Suprapubic skin (tissue), 3 donors: ENCODE measurements around the gene ERBB4.

Source experiments
- POLR2A ChIP-seq, 2 donors: fragments of 450-650 bp; IDR thresholded peaks; one replicate each; pipeline ENCODE4 v1.6.1; 2017; ENCODE audit warnings: antibody characterized with exemption in 2 of 2, mild to moderate bottlenecking in 2 of 2, moderate library complexity in 2 of 2
- TF ChIP-seq, protein P1 (sequence below), 2 donors: fragments of 200-600 bp in 1 of 2; fragments of 450-650 bp in 1 of 2; sonication (generic) in 1 of 2; IDR thresholded peaks; one replicate each; pipeline ENCODE4 v1.5.1; 2016 to 2019; ENCODE audit warnings: antibody characterized with exemption in 2 of 2, mild to moderate bottlenecking in 1 of 2, moderate library complexity in 1 of 2

DNA sequence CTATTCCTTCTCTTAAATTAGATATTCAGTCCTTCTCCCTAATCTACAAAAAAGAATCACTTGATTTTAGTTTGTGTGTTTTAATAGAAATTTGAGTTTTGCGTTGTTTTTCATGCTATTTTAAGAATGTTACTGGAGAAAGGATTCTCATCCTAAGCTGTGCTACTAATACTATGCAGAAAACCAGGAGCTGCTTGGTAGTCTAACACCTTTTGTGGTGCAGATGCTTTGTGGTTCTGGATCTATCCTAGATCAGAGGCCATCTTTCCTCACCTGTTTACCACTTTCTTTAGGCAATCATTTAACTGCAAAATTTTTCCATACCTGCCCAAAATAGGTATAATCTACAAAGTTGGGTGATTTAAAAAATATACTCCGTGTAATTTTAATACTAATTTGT, 1158.6 kb downstream of the ERBB4 start:
- TF ChIP-seq POLR2A (IDR thresholded peaks at IDR 0.05) = no peak
- TF ChIP-seq, protein P1, sequence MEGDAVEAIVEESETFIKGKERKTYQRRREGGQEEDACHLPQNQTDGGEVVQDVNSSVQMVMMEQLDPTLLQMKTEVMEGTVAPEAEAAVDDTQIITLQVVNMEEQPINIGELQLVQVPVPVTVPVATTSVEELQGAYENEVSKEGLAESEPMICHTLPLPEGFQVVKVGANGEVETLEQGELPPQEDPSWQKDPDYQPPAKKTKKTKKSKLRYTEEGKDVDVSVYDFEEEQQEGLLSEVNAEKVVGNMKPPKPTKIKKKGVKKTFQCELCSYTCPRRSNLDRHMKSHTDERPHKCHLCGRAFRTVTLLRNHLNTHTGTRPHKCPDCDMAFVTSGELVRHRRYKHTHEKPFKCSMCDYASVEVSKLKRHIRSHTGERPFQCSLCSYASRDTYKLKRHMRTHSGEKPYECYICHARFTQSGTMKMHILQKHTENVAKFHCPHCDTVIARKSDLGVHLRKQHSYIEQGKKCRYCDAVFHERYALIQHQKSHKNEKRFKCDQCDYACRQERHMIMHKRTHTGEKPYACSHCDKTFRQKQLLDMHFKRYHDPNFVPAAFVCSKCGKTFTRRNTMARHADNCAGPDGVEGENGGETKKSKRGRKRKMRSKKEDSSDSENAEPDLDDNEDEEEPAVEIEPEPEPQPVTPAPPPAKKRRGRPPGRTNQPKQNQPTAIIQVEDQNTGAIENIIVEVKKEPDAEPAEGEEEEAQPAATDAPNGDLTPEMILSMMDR (IDR thresholded peaks at IDR 0.05) = no peak
